DND-41 (cell line): ENCODE measurements around the gene EDNRA.

Experiments used
- EZH2 ChIP-seq: IDR thresholded peaks from 3 replicates; pipeline ENCODE4 v1.6.1; 2012; ENCODE audit warnings: borderline replicate concordance, low read depth, mild to moderate bottlenecking, moderate library complexity, low read length, inconsistent platforms; ENCODE audit not compliant: severe bottlenecking
- TF ChIP-seq, protein P1 (sequence below): IDR thresholded peaks from 2 replicates; pipeline ENCODE4 v1.5.1; 2012; ENCODE audit warnings: borderline replicate concordance, low read length, moderate library complexity, mild to moderate bottlenecking; ENCODE audit not compliant: poor library complexity, severe bottlenecking; ENCODE audit errors: extremely low read depth

GRCh38 chr4:147508346-147508745 lies 27.4 kb downstream of the EDNRA start:
- TF ChIP-seq, protein P1, sequence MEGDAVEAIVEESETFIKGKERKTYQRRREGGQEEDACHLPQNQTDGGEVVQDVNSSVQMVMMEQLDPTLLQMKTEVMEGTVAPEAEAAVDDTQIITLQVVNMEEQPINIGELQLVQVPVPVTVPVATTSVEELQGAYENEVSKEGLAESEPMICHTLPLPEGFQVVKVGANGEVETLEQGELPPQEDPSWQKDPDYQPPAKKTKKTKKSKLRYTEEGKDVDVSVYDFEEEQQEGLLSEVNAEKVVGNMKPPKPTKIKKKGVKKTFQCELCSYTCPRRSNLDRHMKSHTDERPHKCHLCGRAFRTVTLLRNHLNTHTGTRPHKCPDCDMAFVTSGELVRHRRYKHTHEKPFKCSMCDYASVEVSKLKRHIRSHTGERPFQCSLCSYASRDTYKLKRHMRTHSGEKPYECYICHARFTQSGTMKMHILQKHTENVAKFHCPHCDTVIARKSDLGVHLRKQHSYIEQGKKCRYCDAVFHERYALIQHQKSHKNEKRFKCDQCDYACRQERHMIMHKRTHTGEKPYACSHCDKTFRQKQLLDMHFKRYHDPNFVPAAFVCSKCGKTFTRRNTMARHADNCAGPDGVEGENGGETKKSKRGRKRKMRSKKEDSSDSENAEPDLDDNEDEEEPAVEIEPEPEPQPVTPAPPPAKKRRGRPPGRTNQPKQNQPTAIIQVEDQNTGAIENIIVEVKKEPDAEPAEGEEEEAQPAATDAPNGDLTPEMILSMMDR = no peak
- no peak for TF ChIP-seq EZH2
